ENCODE data around the gene WEE2. TPM values are rescaled to one million over a fixed set of nuclear protein-coding genes. Genes with fewer than 3 reads are reported as not detected.

The WEE2 gene
- total RNA-seq, 4 donors from 2014 or later = not detected

- TF ChIP-seq CTCF (IDR thresholded peaks at IDR 0.05; ENCODE audit: low read depth) = no peak
Observed at GRCh38 chr7:141709318-141709717, 1.2 kb downstream of the WEE2 start.

GRCh38 chr7:141709749-141710148 lies 1.6 kb downstream of the WEE2 start:
- no peak for TF ChIP-seq CTCF (IDR thresholded peaks at IDR 0.05; ENCODE audit: low read depth)

- no peak for TF ChIP-seq CTCF (IDR thresholded peaks at IDR 0.05; ENCODE audit: low read depth)
Observed at GRCh38 chr7:141710301-141710700, 2.1 kb downstream of the WEE2 start.

- TF ChIP-seq CTCF (IDR thresholded peaks at IDR 0.05; ENCODE audit: low read depth) = no peak
Observed at GRCh38 chr7:141712603-141713255, 4.6 kb downstream of the WEE2 start.

GRCh38 chr7:141713890-141714289 lies 5.7 kb downstream of the WEE2 start:
- TF ChIP-seq CTCF (IDR thresholded peaks at IDR 0.05; ENCODE audit: low read depth) = no peak

GRCh38 chr7:141714571-141714970 lies 6.4 kb downstream of the WEE2 start:
- no peak for TF ChIP-seq CTCF (IDR thresholded peaks at IDR 0.05; ENCODE audit: low read depth)

- no peak for TF ChIP-seq CTCF (IDR thresholded peaks at IDR 0.05; ENCODE audit: low read depth)
Observed at GRCh38 chr7:141715018-141715417, 6.9 kb downstream of the WEE2 start.
